GM10248 (cell line): ENCODE measurements around the gene CFAP54.
"Not testable (repeated sequence)": the region's sequence is repeated elsewhere in the genome, so short reads cannot be mapped to it uniquely, and the experiment has no call there.

Experiments
- CTCF ChIA-PET: fragments of 300-600 bp; sonication (Branson Sonifier 250); formaldehyde crosslinking; extraction: SDS; loops from one replicate; lab custom pipeline; 2021; ENCODE audit warnings: antibody characterized with exemption; lab: Yijun Ruan, JAX
- POLR2A ChIA-PET: fragments of 350-650 bp; sonication (Branson Sonifier 250); formaldehyde crosslinking; extraction: SDS; loops from one replicate; lab custom pipeline; 2020; ENCODE audit warnings: antibody characterized with exemption; lab: Yijun Ruan, JAX
- DNase-seq: peaks from one replicate; pipeline ENCODE4 v3.0.0; 2012; ENCODE audit errors: extremely low spot score
- CTCF ChIP-seq: IDR thresholded peaks from 2 replicates; pipeline ENCODE4 v1.5.1; 2012; ENCODE audit warnings: mild to moderate bottlenecking, low read depth; ENCODE audit errors: extremely low read depth, missing control alignments, control extremely low read depth

CFAP54 gene

DNA sequence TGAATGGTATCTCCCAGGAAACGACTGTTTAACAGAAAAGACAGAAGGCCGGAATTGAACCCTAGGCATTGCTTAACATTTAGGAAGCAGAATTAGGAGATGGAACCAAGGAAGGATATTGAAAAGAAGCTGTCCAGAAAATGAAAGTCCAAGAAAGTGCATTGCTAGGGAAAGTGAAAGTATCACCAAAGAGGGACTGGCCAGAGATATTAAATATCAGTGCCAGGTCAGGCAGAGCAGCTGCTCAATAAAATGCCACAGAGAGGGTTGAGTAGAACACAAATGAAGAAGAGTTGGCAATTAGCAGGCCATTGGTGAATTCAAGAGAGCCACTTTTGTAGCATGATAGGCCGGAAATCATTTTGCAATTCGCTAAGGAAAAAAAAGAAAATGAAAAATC is 101.6 kb downstream of the CFAP54 start:
- no peak for TF ChIP-seq CTCF
- POLR2A ChIA-PET: no interaction called here
- CTCF ChIA-PET: interaction anchor here (1.2 to 1.6 kb wide), 3 partner anchors 10 to 28 kb away, joined by 3 to 4 read pairs (median 3); no protein-coding TSS in a partner anchor
- DNase-seq: no peak

- POLR2A ChIA-PET, DNase-seq: not testable (repeated sequence)
- CTCF ChIA-PET: interaction anchor here (1.4 kb wide), 1 partner anchor 9 kb away, joined by 4 read pairs; no protein-coding TSS in a partner anchor
These were observed 115.0 kb downstream of the CFAP54 start for GRCh38 chr12:96604374-96604773.

DNA sequence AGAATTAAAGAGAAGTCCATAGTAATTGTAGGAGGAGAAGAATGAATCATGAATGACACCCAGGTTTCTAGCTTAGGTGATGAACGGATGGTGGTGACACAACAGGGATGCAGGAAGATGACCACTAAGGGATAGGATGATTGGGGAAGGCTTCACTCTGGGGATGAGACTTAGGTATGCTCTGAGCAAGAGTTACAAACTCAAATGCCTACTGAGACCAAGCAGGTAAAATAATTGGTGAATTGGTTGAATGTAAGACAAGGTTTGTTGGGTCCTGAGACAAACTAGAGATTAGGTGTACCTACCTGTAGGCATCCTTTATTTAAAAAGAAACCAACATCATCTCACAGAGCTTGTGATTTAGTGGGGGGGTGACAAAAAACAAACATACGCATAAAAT is 116.3 kb downstream of the CFAP54 start:
- TF ChIP-seq CTCF: no peak
- DNase-seq: no peak
- CTCF ChIA-PET: interaction anchor here (1.3 to 1.6 kb wide), 2 partner anchors 11 to 13 kb away, joined by 3 to 4 read pairs; no protein-coding TSS in a partner anchor
- POLR2A ChIA-PET: no interaction called here

GRCh38 chr12:96606134-96606533 is 116.8 kb downstream of the CFAP54 start:
- POLR2A ChIA-PET: no interaction called here
- no peak for TF ChIP-seq CTCF
- CTCF ChIA-PET: interaction anchor here (1.3 to 1.6 kb wide), 2 partner anchors 11 to 13 kb away, joined by 3 to 4 read pairs; no protein-coding TSS in a partner anchor
- DNase-seq: no peak

DNA sequence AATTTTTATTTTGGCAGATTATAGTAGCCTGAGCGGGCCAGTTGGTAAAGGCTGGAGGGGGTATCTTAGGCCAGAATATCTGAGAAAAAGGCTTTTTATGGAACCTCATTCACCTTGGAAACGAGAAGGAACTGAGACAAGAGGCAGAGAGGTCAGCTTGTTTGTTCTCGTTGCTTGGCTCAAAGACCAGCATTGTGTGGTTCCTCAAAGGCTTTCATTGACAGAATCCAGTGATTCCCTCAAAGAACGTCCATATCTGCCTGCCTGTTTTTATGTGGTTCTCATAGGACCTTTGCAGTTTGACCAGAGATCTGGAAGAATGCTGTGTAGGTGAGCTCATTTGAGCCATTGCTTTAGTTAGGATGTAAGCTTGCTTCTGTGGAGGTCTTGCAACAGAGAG is 117.3 kb downstream of the CFAP54 start:
- no peak for DNase-seq
- no peak for TF ChIP-seq CTCF
- CTCF ChIA-PET: interaction anchor here (1.3 to 1.6 kb wide), 2 partner anchors 11 to 12 kb away, joined by 3 to 4 read pairs; no protein-coding TSS in a partner anchor
- POLR2A ChIA-PET: no interaction called here

DNA sequence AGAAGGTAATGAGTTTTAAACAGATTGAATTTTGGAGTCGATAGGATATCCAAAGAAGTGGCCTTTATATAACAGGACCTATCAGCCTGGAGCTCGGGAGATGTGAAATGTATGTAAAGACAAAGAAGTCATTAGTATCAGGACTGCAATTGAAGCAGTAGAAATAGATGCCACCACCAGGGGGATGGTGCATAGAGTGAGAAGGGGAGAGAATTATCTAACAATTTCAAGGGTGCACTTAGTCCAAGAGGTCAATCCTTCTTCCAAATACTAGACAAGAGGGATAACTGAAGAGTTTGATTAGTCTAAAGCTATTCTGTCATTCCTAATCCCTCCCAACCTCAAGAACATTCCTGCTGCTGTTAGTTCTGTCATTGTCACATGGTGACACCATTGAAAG is 127.8 kb downstream of the CFAP54 start:
- DNase-seq: no peak
- ChIA-PET CTCF (interaction anchor here (1.3 kb wide), 1 partner anchor 11 kb away, joined by 4 read pairs; no protein-coding TSS in a partner anchor), POLR2A (no interaction called here)
- TF ChIP-seq CTCF: no peak

GRCh38 chr12:96623155-96623554 is 133.8 kb downstream of the CFAP54 start:
- POLR2A ChIA-PET: no interaction called here
- CTCF ChIA-PET: interaction anchor here (1.3 kb wide), 1 partner anchor 10 kb away, joined by 5 read pairs; no protein-coding TSS in a partner anchor
- no peak for TF ChIP-seq CTCF
- DNase-seq: no peak
